MM.1S (cell line): ENCODE data around the gene ACTN4.

Experiments
- DNase-seq: peaks from one replicate; pipeline ENCODE4 v3.0.0-alpha.2; 2015
- H2AFZ ChIP-seq: fragments of 300-600 bp; sonication (generic); 2 replicates; pipeline ENCODE4 v1.6.0; 2016; ENCODE audit warnings: antibody characterized with exemption, low read length
- H3F3A ChIP-seq: fragments of 300-600 bp; sonication (generic); 2 replicates; pipeline ENCODE4 v1.6.1; 2016; ENCODE audit warnings: mild to moderate bottlenecking, antibody characterized with exemption, low read length, moderate library complexity, mixed read lengths; ENCODE audit not compliant: insufficient read depth
- H3K27ac ChIP-seq: fragments of 300-600 bp; sonication (generic); 2 replicates; pipeline ENCODE4 v1.5.1; 2016; ENCODE audit warnings: mild to moderate bottlenecking, low read length
- H3K27me3 ChIP-seq: fragments of 300-600 bp; sonication (generic); replicated peaks from 2 replicates; pipeline ENCODE4 v1.6.0; 2016; ENCODE audit warnings: low read length; ENCODE audit not compliant: insufficient read depth
- H3K36me3 ChIP-seq: fragments of 300-600 bp; sonication (generic); replicated peaks from 2 replicates; pipeline ENCODE4 v1.6.1; 2016; ENCODE audit warnings: mild to moderate bottlenecking, low read length, mixed read lengths; ENCODE audit not compliant: insufficient read depth
- H3K4me1 ChIP-seq: fragments of 300-600 bp; sonication (generic); 2 replicates; pipeline ENCODE4 v1.6.1; 2016; ENCODE audit warnings: low read length, mixed read lengths
- H3K4me2 ChIP-seq: fragments of 300-600 bp; sonication (generic); 2 replicates; pipeline ENCODE4 v1.6.0; 2016; ENCODE audit warnings: low read depth, low read length
- H3K4me3 ChIP-seq: fragments of 300-600 bp; sonication (generic); 2 replicates; pipeline ENCODE4 v1.5.1; 2016; ENCODE audit warnings: low read length, mixed read lengths
- H3K79me2 ChIP-seq: fragments of 300-600 bp; sonication (generic); 2 replicates; pipeline ENCODE4 v1.6.1; 2016; ENCODE audit warnings: mixed run types, low read length, mixed read lengths
- H3K9ac ChIP-seq: fragments of 300-600 bp; sonication (generic); 2 replicates; pipeline ENCODE4 v1.6.1; 2016; ENCODE audit warnings: low read length, mixed read lengths
- H3K9me2 ChIP-seq: fragments of 300-600 bp; sonication (generic); replicated peaks from 2 replicates; pipeline ENCODE4 v1.6.1; 2016; ENCODE audit warnings: mild to moderate bottlenecking, low read length, mixed read lengths; ENCODE audit not compliant: insufficient read depth
- H3K9me3 ChIP-seq: fragments of 300-600 bp; sonication (generic); replicated peaks from 2 replicates; pipeline ENCODE4 v1.6.1; 2016; ENCODE audit warnings: mild to moderate bottlenecking, low read length, mixed read lengths; ENCODE audit not compliant: insufficient read depth
- H4K20me1 ChIP-seq: fragments of 300-600 bp; sonication (generic); 2 replicates; pipeline ENCODE4 v1.6.1; 2016; ENCODE audit warnings: mild to moderate bottlenecking, low read length, moderate library complexity, mixed read lengths; ENCODE audit not compliant: insufficient read depth
- CTCF ChIP-seq: fragments of 300-600 bp; sonication (generic); IDR thresholded peaks from 2 replicates; pipeline ENCODE4 v1.5.1; 2016; ENCODE audit warnings: antibody characterized with exemption, low read length, mixed read lengths
- EZH2 ChIP-seq: fragments of 300-600 bp; sonication (generic); optimal IDR thresholded peaks from 2 replicates; pipeline ENCODE3; 2017; ENCODE audit warnings: low read depth, mild to moderate bottlenecking, antibody characterized with exemption, low read length, mixed read lengths
- EZH2phosphoT487 ChIP-seq: fragments of 300-600 bp; sonication (generic); IDR thresholded peaks from 2 replicates; pipeline ENCODE4 v1.6.1; 2018; ENCODE audit warnings: antibody characterized with exemption, low read length

ACTN4 gene

GRCh38 chr19:38696729-38697055, 49.2 kb downstream of the ACTN4 start:
- peaks cover 87% of the 10 kb centered on the region for H3K79me2 ChIP-seq
- H3K36me3 ChIP-seq, result no peaks in the 10 kb centered on the region; the same call in 1 of the 2 replicates
- no peaks in the 10 kb centered on the region for H4K20me1 ChIP-seq
- H3K4me3 ChIP-seq, result no peak overlapping the region
- H2AFZ ChIP-seq, result no peak overlapping the region
- H3K27me3 ChIP-seq, result no peaks in the 10 kb centered on the region
- H3K4me1 ChIP-seq, result peaks cover 25% of the 10 kb centered on the region
- H3K9me2 ChIP-seq, result no peaks in the 10 kb centered on the region
- no peaks in the 10 kb centered on the region for H3K9me3 ChIP-seq
- no peak overlapping the region for H3K9ac ChIP-seq
- no peak overlapping the region for H3K27ac ChIP-seq
- TF ChIP-seq CTCF (no peak), EZH2 (no peak), EZH2phosphoT487 (no peak)
- H3F3A ChIP-seq, result no peaks in the 10 kb centered on the region
- no peak for DNase-seq
- H3K4me2 ChIP-seq, result no peak overlapping the region

GRCh38 chr19:38697197-38697596, 49.7 kb downstream of the ACTN4 start:
- H3K36me3 ChIP-seq, result no peaks in the 10 kb centered on the region; the same call in 1 of the 2 replicates
- H3K4me1 ChIP-seq, result peaks cover 25% of the 10 kb centered on the region
- TF ChIP-seq EZH2 (no peak), EZH2phosphoT487 (no peak), CTCF (no peak)
- H2AFZ ChIP-seq, result no peak overlapping the region
- H3K27me3 ChIP-seq, result no peaks in the 10 kb centered on the region
- no peak overlapping the region for H3K9ac ChIP-seq
- H3K79me2 ChIP-seq, result peaks cover 82% of the 10 kb centered on the region
- DNase-seq, result no peak
- no peaks in the 10 kb centered on the region for H3K9me3 ChIP-seq
- no peaks in the 10 kb centered on the region for H3K9me2 ChIP-seq
- H3K4me2 ChIP-seq, result no peak overlapping the region
- H3F3A ChIP-seq, result no peaks in the 10 kb centered on the region
- H4K20me1 ChIP-seq, result no peaks in the 10 kb centered on the region
- no peak overlapping the region for H3K27ac ChIP-seq
- no peak overlapping the region for H3K4me3 ChIP-seq

GRCh38 chr19:38697641-38698071, 50.2 kb downstream of the ACTN4 start:
- H3K27me3 ChIP-seq, result no peaks in the 10 kb centered on the region
- H3K9me2 ChIP-seq, result no peaks in the 10 kb centered on the region
- peaks cover 25% of the 10 kb centered on the region for H3K4me1 ChIP-seq
- peaks cover 78% of the 10 kb centered on the region for H3K79me2 ChIP-seq
- no peaks in the 10 kb centered on the region for H3F3A ChIP-seq
- TF ChIP-seq EZH2phosphoT487 (no peak), CTCF (no peak), EZH2 (no peak)
- no peak overlapping the region for H3K9ac ChIP-seq
- no peaks in the 10 kb centered on the region; the same call in 1 of the 2 replicates for H3K36me3 ChIP-seq
- no peak overlapping the region for H3K27ac ChIP-seq
- H3K4me3 ChIP-seq, result no peak overlapping the region
- no peak overlapping the region for H2AFZ ChIP-seq
- H3K9me3 ChIP-seq, result no peaks in the 10 kb centered on the region
- H3K4me2 ChIP-seq, result no peak overlapping the region
- no peaks in the 10 kb centered on the region for H4K20me1 ChIP-seq
- DNase-seq, result no peak
